CD8-positive, alpha-beta memory T cell (primary cell): ENCODE results near the gene DPEP2NB. TPM values are rescaled to one million over a fixed set of nuclear protein-coding genes. Genes with fewer than 3 reads are reported as not detected.
"Not testable (repeated sequence)": the region's sequence is repeated elsewhere in the genome, so short reads cannot be mapped to it uniquely, and the experiment has no call there.

ENCODE experiments used
- CTCF ChIA-PET: fragments of 350-600 bp; sonication (Branson Sonifier 250); formaldehyde crosslinking; loops from one replicate; lab custom pipeline; 2021; ENCODE audit warnings: antibody characterized with exemption; lab: Charles Lee
- POLR2A ChIA-PET: fragments of 350-600 bp; sonication (Branson Sonifier 250); formaldehyde crosslinking; loops from one replicate; lab custom pipeline; 2021; ENCODE audit warnings: antibody characterized with exemption; lab: Charles Lee
- DNase-seq, 5 donors: peaks; one replicate each; pipeline versions ENCODE4 v3.0.0 to v3.0.0-alpha.2; 2020 to 2022; ENCODE audit warnings: mixed read lengths in 1 of 5
- H3K27ac ChIP-seq: one replicate; pipeline ENCODE4 v1.7.0; 2013; ENCODE audit warnings: low read depth, mild to moderate bottlenecking, low read length, moderate library complexity
- H3K27me3 ChIP-seq: 2 replicates; pipeline ENCODE4 v1.7.0; 2013; ENCODE audit warnings: low read length, mild to moderate bottlenecking; ENCODE audit not compliant: insufficient read depth, poor library complexity, severe bottlenecking
- H3K36me3 ChIP-seq: 2 replicates; pipeline ENCODE4 v1.7.0; 2013; ENCODE audit warnings: mild to moderate bottlenecking, low read length, moderate library complexity; ENCODE audit not compliant: insufficient read depth
- H3K4me1 ChIP-seq: 2 replicates; pipeline ENCODE4 v1.7.0; 2013; ENCODE audit warnings: mild to moderate bottlenecking, low read length, moderate library complexity; ENCODE audit not compliant: insufficient read depth
- H3K4me3 ChIP-seq: 2 replicates; pipeline ENCODE4 v1.7.0; 2013; ENCODE audit warnings: mild to moderate bottlenecking, low read length
- H3K9me3 ChIP-seq: 2 replicates; pipeline ENCODE4 v1.7.0; 2013; ENCODE audit warnings: mild to moderate bottlenecking, low read length
- H3K27ac Mint-ChIP-seq, 8 donors: one replicate each; pipeline ENCODE4 v1.8.0; 2020 to 2021; ENCODE audit warnings: mixed read lengths in 8 of 8, mild to moderate bottlenecking in 6 of 8, inconsistent platforms in 3 of 8, moderate library complexity in 3 of 8
- H3K27me3 Mint-ChIP-seq, 2 donors: one replicate each; pipeline ENCODE4 v1.8.0; 2020 to 2021; ENCODE audit warnings: mixed read lengths in 2 of 2, mild to moderate bottlenecking in 1 of 2, moderate library complexity in 1 of 2
- H3K36me3 Mint-ChIP-seq, 3 donors: one replicate each; pipeline ENCODE4 v1.8.0; 2020 to 2021; ENCODE audit warnings: mixed read lengths in 3 of 3, inconsistent platforms in 1 of 3, mild to moderate bottlenecking in 1 of 3
- H3K4me1 Mint-ChIP-seq, 3 donors: one replicate each; pipeline ENCODE4 v1.8.0; 2020 to 2021; ENCODE audit warnings: mixed read lengths in 3 of 3, inconsistent platforms in 1 of 3, mild to moderate bottlenecking in 1 of 3
- H3K4me3 Mint-ChIP-seq, 7 donors: one replicate each; pipeline ENCODE4 v1.8.0; 2020 to 2021; ENCODE audit warnings: mixed read lengths in 7 of 7, mild to moderate bottlenecking in 6 of 7, moderate library complexity in 4 of 7, inconsistent platforms in 2 of 7
- H3K9me3 Mint-ChIP-seq, 5 donors: one replicate each; pipeline ENCODE4 v1.8.0; 2020 to 2022; ENCODE audit warnings: mixed read lengths in 5 of 5, mild to moderate bottlenecking in 3 of 5, moderate library complexity in 2 of 5, inconsistent platforms in 1 of 5
- polyA plus RNA-seq: library from polyadenylated mRNA; unstranded; fragments of 300-500 nt; fragmentation: Illumina TruSeq; gene quantifications from one replicate; pipeline ENCODE4 v1.2.3, GENCODE V29; 2021
- total RNA-seq, 2 experiments: library from RNA; stranded (reverse); gene quantifications; one replicate each; pipeline ENCODE4 v1.2.3, GENCODE V29; 2021

DPEP2NB gene
- total and polyA plus RNA-seq, 3 experiments from 2014 or later, result not detected

DNA sequence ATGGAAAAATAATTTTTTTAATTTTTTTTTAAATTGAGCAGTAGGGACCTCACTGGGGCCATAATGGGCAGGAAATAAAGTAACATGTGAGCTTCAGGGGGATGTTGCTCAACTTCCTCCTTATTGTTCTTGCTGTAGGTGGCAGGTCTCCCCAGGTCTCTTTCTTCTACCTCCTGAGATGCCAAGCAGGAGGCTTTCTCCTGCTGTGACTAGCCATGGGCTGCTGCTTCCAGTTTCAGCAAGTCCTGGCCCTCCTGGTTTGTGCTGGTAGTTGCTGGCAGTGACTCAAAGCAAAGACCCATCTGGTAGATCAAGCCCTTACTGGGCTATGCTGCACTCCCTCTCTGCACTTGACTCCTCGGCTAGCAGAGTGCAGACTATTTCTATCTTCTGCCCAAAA, 2.3 kb downstream of the DPEP2NB start:
- no peak overlapping the region for H3K4me3 ChIP-seq
- POLR2A ChIA-PET, result no interaction called here

DNA sequence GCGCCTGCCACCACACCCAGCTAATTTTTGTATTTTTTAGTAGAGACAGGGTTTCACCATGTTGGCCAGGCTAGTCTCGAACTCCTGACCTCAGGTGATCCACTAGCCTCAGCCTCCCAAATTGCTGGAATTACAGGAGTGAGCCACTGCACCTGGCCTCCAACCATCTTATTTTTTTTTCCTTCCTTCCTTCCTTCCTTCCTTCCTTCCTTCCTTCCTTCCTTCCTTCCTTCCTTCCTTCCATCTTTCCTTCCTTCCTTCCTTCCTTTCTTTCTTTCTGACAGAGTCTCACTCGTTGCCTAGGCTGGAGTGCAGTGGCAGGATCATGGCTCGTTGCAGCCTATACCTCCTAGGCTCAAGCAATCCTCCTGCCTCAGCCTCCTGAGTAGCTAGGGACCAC, 5.8 kb downstream of the DPEP2NB start:
- H3K36me3 Mint-ChIP-seq, H3K9me3 ChIP-seq, H3K9me3 Mint-ChIP-seq, H3K4me3 ChIP-seq, H3K4me3 Mint-ChIP-seq, H3K27ac ChIP-seq, H3K36me3 ChIP-seq, H3K27me3 ChIP-seq, POLR2A ChIA-PET, H3K27me3 Mint-ChIP-seq, DNase-seq: not testable (repeated sequence)
- CTCF ChIA-PET, result interaction anchor here (0.7 to 1.0 kb wide), 2 partner anchors 8 to 218 kb away, joined by 3 read pairs; no protein-coding TSS in a partner anchor
- peaks cover 19% of the 10 kb centered on the region for H3K4me1 ChIP-seq
- Mint-ChIP-seq H3K27ac (peak overlapping the region in 5 of 8 donors; percentile 11 to 71 (median 47)), H3K4me1 (peaks cover 22 to 29% (median 24%) of the 10 kb centered on the region in 3 donors)

More for the DNA sequence above, 2.3 kb downstream of the DPEP2NB start:
- Mint-ChIP-seq H3K4me3 (peak overlapping the region in 1 of 7 donors; percentile 41), H3K4me1 (peaks cover under 1 to 11% (median 3%) of the 10 kb centered on the region in 3 donors), H3K36me3 (no peaks in the 10 kb centered on the region), H3K27me3 (no peaks in the 10 kb centered on the region), H3K27ac (peak overlapping the region in 6 of 8 donors; percentile 17 to 94 (median 72)), H3K9me3 (no peaks in the 10 kb centered on the region)
- CTCF ChIA-PET, result interaction anchor here (1.7 kb wide), 1 partner anchor 27 kb away, joined by 4 read pairs; no protein-coding TSS in a partner anchor
- no peaks in the 10 kb centered on the region for H3K36me3 ChIP-seq
- H3K4me1 ChIP-seq, result no peaks in the 10 kb centered on the region
- no peaks in the 10 kb centered on the region for H3K9me3 ChIP-seq
- H3K27ac ChIP-seq, result no peak overlapping the region
- no peak for DNase-seq
- H3K27me3 ChIP-seq, result no peaks in the 10 kb centered on the region

- Histone ChIP-seq H3K4me3 (no peak overlapping the region), H3K4me1 (peaks cover 23% of the 10 kb centered on the region), H3K9me3 (no peaks in the 10 kb centered on the region), H3K27me3 (no peaks in the 10 kb centered on the region), H3K36me3 (no peaks in the 10 kb centered on the region), H3K27ac (no peak overlapping the region)
- Mint-ChIP-seq H3K4me1 (peaks cover 26 to 31% (median 27%) of the 10 kb centered on the region in 3 donors), H3K27ac (peak overlapping the region in 3 of 8 donors; percentile 43 to 63 (median 61)), H3K9me3 (no peaks in the 10 kb centered on the region), H3K36me3 (no peaks in the 10 kb centered on the region), H3K27me3 (no peaks in the 10 kb centered on the region), H3K4me3 (no peak overlapping the region)
- ChIA-PET CTCF (interaction anchor here (2.3 kb wide), 1 partner anchor 15 kb away, joined by 6 read pairs; no protein-coding TSS in a partner anchor), POLR2A (no interaction called here)
- no peak for DNase-seq
Measured at GRCh38 chr16:68009157-68009735, 6.5 kb downstream of the DPEP2NB start.

GRCh38 chr16:68005786-68006286, 9.9 kb downstream of the DPEP2NB start:
- Mint-ChIP-seq H3K4me1 (peaks cover 35 to 42% (median 42%) of the 10 kb centered on the region in 3 donors), H3K36me3 (no peaks in the 10 kb centered on the region), H3K27ac (peak overlapping the region; percentile 82 to 98 (median 93)), H3K4me3 (peak overlapping the region in 6 of 7 donors; percentile 49 to 78 (median 73)), H3K27me3 (no peaks in the 10 kb centered on the region), H3K9me3 (no peaks in the 10 kb centered on the region)
- ChIA-PET CTCF (interaction anchor here (0.7 to 5.0 kb wide), 10 partner anchors 10 to 36 kb away, joined by 3 to 19 read pairs (median 4); partner anchors contain the start of genes DDX28, DPEP2NB and DUS2), POLR2A (interaction anchor here (0.5 to 2.0 kb wide), 5 partner anchors 12 to 131 kb away, joined by 3 to 12 read pairs (median 6); partner anchors contain the start of genes DDX28 and DUS2)
- no peaks in the 10 kb centered on the region for H3K9me3 ChIP-seq
- H3K27ac ChIP-seq, result peak overlapping the region; percentile 41
- H3K4me1 ChIP-seq, result peaks cover 41% of the 10 kb centered on the region
- H3K27me3 ChIP-seq, result no peaks in the 10 kb centered on the region
- no peak overlapping the region for H3K4me3 ChIP-seq
- DNase-seq, result peak in 3 of 5 donors; percentile 57 to 72 (median 70)
- H3K36me3 ChIP-seq, result no peaks in the 10 kb centered on the region

DNA sequence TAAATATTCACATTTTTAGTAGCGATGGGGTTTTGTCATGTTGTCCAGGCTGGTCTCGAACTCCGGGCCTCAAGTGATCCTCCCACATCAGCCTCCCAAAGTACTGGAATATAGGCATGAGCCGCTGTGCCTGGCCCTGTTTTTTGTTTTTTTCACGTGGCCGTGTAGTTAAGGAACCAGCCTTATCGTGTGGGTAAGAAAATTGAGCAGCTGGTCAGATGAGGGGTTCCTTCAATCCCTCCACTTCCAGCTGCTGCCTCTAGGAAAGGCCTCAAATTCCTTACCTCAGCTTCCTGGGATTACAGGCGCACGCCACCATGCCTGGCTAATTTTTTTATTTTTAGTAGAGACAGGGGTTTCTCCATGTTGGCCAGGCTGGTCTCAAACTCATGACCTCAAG, 10.5 kb downstream of the DPEP2NB start:
- POLR2A ChIA-PET, result interaction anchor here (1.3 to 2.0 kb wide), 4 partner anchors 11 to 70 kb away, joined by 4 to 12 read pairs (median 8); partner anchors contain the start of genes DDX28 and DUS2

GRCh38 chr16:68003031-68003430, 12.7 kb downstream of the DPEP2NB start:
- no peaks in the 10 kb centered on the region for H3K27me3 ChIP-seq
- Mint-ChIP-seq H3K9me3 (no peaks in the 10 kb centered on the region), H3K4me3 (peak overlapping the region in 2 of 7 donors; percentile 20 to 54), H3K27ac (peak overlapping the region in 6 of 8 donors; percentile 23 to 83 (median 56)), H3K36me3 (peaks cover 0 to 7% (median 0%) of the 10 kb centered on the region in 3 donors), H3K27me3 (no peaks in the 10 kb centered on the region), H3K4me1 (peaks cover 52 to 63% (median 61%) of the 10 kb centered on the region in 3 donors)
- CTCF ChIA-PET, result interaction anchor here (0.9 to 3.2 kb wide), 2 partner anchors 9 to 38 kb away, joined by 5 to 16 read pairs; no protein-coding TSS in a partner anchor
- no peak overlapping the region for H3K4me3 ChIP-seq
- H3K27ac ChIP-seq, result no peak overlapping the region
- no peak for DNase-seq
- no peaks in the 10 kb centered on the region for H3K9me3 ChIP-seq
- POLR2A ChIA-PET, result no interaction called here
- H3K36me3 ChIP-seq, result no peaks in the 10 kb centered on the region
- peaks cover 61% of the 10 kb centered on the region for H3K4me1 ChIP-seq

More for the DNA sequence above, 10.5 kb downstream of the DPEP2NB start:
- Mint-ChIP-seq H3K4me3 (peak overlapping the region in 5 of 7 donors; percentile 51 to 78 (median 74)), H3K27ac (peak overlapping the region; percentile 82 to 98 (median 93)), H3K27me3 (no peaks in the 10 kb centered on the region), H3K4me1 (peaks cover 38 to 48% (median 48%) of the 10 kb centered on the region in 3 donors), H3K9me3 (no peaks in the 10 kb centered on the region), H3K36me3 (no peaks in the 10 kb centered on the region)
- Histone ChIP-seq H3K36me3 (no peaks in the 10 kb centered on the region), H3K27me3 (no peaks in the 10 kb centered on the region), H3K4me3 (no peak overlapping the region), H3K4me1 (peaks cover 47% of the 10 kb centered on the region), H3K9me3 (no peaks in the 10 kb centered on the region), H3K27ac (no peak overlapping the region)
- DNase-seq, result no peak
- CTCF ChIA-PET, result interaction anchor here (0.7 to 5.0 kb wide), 7 partner anchors 9 to 37 kb away, joined by 3 to 19 read pairs (median 8); partner anchors contain the start of genes DDX28, DPEP2NB and DUS2

DNA sequence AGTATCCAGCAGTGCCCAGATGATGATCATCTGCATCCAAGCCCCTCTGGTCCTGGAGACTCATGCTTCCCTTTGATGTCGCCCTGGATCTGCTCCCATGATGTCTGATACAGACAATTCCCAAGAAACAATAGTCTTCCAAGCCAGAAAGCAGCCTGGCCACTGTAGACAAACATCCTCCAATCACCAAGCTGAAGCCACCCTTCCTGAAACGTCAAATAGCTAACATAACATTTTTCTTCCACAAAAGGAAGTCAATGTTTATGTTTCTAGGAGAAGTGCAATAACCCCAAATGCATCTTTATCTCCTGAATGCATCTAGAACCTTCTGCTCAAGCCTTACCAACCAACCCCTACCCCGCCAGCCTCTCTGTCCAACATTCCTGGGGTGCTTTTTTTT, 15.3 kb downstream of the DPEP2NB start:
- Histone ChIP-seq H3K27ac (no peak overlapping the region), H3K36me3 (no peaks in the 10 kb centered on the region), H3K4me1 (peaks cover 51% of the 10 kb centered on the region), H3K27me3 (no peaks in the 10 kb centered on the region), H3K9me3 (no peaks in the 10 kb centered on the region), H3K4me3 (peak overlapping the region; percentile 70)
- peaks cover 0 to 9% (median 2%) of the 10 kb centered on the region in 3 donors for H3K36me3 Mint-ChIP-seq
- peak overlapping the region; percentile 77 to 96 (median 95) for H3K27ac Mint-ChIP-seq
- peak in 1 of 5 donors; percentile 44 for DNase-seq
- peak overlapping the region; percentile 83 to 92 (median 85) for H3K4me3 Mint-ChIP-seq
- CTCF ChIA-PET, result interaction anchor here (0.6 to 3.4 kb wide), 4 partner anchors 22 to 176 kb away, joined by 3 to 16 read pairs (median 9); partner anchors contain the start of genes DDX28 and DUS2
- H3K27me3 Mint-ChIP-seq, result no peaks in the 10 kb centered on the region
- peaks cover 48 to 71% (median 55%) of the 10 kb centered on the region in 3 donors for H3K4me1 Mint-ChIP-seq
- no peaks in the 10 kb centered on the region for H3K9me3 Mint-ChIP-seq
- POLR2A ChIA-PET, result interaction anchor here (0.6 to 0.8 kb wide), 2 partner anchors 26 to 101 kb away, joined by 3 to 4 read pairs; no protein-coding TSS in a partner anchor
